ENCODE data around the gene SPN.
"Not testable (repeated sequence)": the region's sequence is repeated elsewhere in the genome, so short reads cannot be mapped to it uniquely, and the experiment has no call there.

DNA sequence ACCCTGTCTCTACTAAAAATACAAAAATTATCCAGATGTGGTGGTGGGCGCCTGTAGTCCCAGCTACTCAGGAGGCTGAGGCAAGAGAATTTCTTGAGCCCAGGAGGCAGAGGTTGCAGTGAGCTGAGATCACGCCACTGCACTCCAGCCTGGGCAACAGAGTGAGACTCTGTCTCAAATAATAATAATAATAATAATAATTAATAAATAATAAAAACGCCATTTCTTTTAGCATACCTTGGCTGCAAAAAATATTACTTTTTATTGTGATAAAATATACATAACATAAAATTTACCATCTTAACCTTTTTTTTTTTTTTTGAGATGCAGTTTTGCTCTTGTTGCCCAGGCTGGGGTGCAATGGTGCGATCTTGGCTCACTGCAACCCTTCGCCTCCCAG, 39.8 kb upstream of the SPN start:
- TF ChIP-seq, protein P1, sequence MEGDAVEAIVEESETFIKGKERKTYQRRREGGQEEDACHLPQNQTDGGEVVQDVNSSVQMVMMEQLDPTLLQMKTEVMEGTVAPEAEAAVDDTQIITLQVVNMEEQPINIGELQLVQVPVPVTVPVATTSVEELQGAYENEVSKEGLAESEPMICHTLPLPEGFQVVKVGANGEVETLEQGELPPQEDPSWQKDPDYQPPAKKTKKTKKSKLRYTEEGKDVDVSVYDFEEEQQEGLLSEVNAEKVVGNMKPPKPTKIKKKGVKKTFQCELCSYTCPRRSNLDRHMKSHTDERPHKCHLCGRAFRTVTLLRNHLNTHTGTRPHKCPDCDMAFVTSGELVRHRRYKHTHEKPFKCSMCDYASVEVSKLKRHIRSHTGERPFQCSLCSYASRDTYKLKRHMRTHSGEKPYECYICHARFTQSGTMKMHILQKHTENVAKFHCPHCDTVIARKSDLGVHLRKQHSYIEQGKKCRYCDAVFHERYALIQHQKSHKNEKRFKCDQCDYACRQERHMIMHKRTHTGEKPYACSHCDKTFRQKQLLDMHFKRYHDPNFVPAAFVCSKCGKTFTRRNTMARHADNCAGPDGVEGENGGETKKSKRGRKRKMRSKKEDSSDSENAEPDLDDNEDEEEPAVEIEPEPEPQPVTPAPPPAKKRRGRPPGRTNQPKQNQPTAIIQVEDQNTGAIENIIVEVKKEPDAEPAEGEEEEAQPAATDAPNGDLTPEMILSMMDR (tag by site-specific recombination; IDR thresholded peaks at IDR 0.05) = not testable (repeated sequence)
- TF ChIP-seq ZNF138 (tag by site-specific recombination; IDR thresholded peaks at IDR 0.05; ENCODE audit: borderline replicate concordance); ZNF211 (tag by site-specific recombination; IDR thresholded peaks at IDR 0.05; ENCODE audit: low read depth): not testable (repeated sequence)
